HFFc6 (cell line): ENCODE results near the gene RUBCNL. TPM values are rescaled to one million over a fixed set of nuclear protein-coding genes. Genes with fewer than 3 reads are reported as not detected.

ENCODE experiments used
- DNase-seq: peaks from one replicate; pipeline ENCODE4 v3.0.0-alpha.2; 2018
- H3K27ac Mint-ChIP-seq: 2 replicates; pipeline ENCODE4 v1.8.0; 2020; ENCODE audit warnings: mild to moderate bottlenecking, mixed read lengths
- H3K27me3 Mint-ChIP-seq: 2 replicates; pipeline ENCODE4 v1.8.0; 2021; ENCODE audit warnings: mild to moderate bottlenecking, moderate library complexity, mixed read lengths; ENCODE audit not compliant: insufficient read depth
- H3K36me3 Mint-ChIP-seq: 2 replicates; pipeline ENCODE4 v1.8.0; 2021; ENCODE audit warnings: low read depth, mixed read lengths
- H3K4me1 Mint-ChIP-seq: 2 replicates; pipeline ENCODE4 v1.8.0; 2020; ENCODE audit warnings: low read depth, mixed read lengths
- H3K4me3 Mint-ChIP-seq: 2 replicates; pipeline ENCODE4 v1.8.0; 2020; ENCODE audit warnings: mild to moderate bottlenecking, moderate library complexity, mixed read lengths
- H3K9me3 Mint-ChIP-seq: 2 replicates; pipeline ENCODE4 v1.8.0; 2020; ENCODE audit warnings: mild to moderate bottlenecking, mixed read lengths
- total RNA-seq, 6 experiments: library from RNA; stranded (reverse); fragmentation: NEBNext Ultra II Directional; extraction: Animal tissue kit (Norgen Biotek cat#: 25700); gene quantifications; 2 replicates in 1 of 6; 3 replicates in 5 of 6; pipeline ENCODE4 v1.2.3, GENCODE V29; 2021
- TF ChIP-seq, protein P1 (sequence below): fragments of 200-600 bp; sonication (generic); IDR thresholded peaks from 2 replicates; pipeline ENCODE4 v1.5.0; 2021; ENCODE audit warnings: antibody characterized with exemption, mild to moderate bottlenecking

The RUBCNL gene
- total RNA-seq, 6 experiments from 2014 or later = not detected

DNA sequence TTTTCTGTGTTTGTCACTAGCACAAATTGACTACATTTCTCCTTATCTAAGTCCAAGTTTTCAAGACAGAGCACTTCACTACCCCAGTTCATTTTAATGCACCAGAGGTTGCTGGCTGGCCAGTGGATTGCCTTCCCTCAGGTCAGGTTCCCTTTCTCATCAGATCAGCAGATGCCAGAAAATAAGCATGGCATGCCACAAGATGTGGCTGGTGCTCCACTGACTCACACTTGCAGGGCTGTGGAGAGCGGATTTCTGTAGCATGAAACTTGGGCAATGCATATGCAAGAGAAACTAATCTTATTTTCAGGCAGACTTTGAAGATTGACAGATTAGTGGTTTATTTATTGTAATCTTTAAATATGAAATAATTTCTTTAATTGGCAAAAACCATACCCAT is 79.5 kb downstream of the RUBCNL start:
- Mint-ChIP-seq H3K36me3 (no peaks in the 10 kb centered on the region), H3K27me3 (no peaks in the 10 kb centered on the region; the same call in 1 of the 2 replicates), H3K4me3 (no peak overlapping the region), H3K4me1 (no peaks in the 10 kb centered on the region), H3K27ac (no peak overlapping the region), H3K9me3 (peaks cover 8% of the 10 kb centered on the region)
- TF ChIP-seq, protein P1, sequence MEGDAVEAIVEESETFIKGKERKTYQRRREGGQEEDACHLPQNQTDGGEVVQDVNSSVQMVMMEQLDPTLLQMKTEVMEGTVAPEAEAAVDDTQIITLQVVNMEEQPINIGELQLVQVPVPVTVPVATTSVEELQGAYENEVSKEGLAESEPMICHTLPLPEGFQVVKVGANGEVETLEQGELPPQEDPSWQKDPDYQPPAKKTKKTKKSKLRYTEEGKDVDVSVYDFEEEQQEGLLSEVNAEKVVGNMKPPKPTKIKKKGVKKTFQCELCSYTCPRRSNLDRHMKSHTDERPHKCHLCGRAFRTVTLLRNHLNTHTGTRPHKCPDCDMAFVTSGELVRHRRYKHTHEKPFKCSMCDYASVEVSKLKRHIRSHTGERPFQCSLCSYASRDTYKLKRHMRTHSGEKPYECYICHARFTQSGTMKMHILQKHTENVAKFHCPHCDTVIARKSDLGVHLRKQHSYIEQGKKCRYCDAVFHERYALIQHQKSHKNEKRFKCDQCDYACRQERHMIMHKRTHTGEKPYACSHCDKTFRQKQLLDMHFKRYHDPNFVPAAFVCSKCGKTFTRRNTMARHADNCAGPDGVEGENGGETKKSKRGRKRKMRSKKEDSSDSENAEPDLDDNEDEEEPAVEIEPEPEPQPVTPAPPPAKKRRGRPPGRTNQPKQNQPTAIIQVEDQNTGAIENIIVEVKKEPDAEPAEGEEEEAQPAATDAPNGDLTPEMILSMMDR = no peak
- peak; percentile 19 for DNase-seq

DNA sequence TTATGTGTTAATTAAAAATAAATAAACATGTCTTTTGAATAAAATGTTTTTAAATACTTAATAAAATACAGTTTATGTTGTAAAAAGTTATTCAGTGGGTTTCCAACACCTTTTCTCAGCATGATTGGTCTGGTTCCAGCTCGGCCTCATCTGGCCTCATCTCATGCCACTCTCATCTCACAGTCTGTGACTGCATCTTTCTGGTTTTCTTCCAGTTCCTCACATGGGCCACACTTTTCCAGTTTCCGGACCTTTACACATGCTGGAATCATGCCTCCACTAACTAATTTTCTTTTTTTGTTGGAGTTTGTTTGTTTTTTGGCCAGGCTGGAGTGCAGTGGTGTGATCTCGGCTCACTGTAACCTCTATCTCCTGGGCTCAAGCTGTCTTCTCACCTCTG is 82.5 kb downstream of the RUBCNL start:
- no peaks in the 10 kb centered on the region for H3K36me3 Mint-ChIP-seq
- no peak overlapping the region for H3K4me3 Mint-ChIP-seq
- no peaks in the 10 kb centered on the region for H3K4me1 Mint-ChIP-seq
- no peak overlapping the region for H3K27ac Mint-ChIP-seq
- H3K9me3 Mint-ChIP-seq = no peaks in the 10 kb centered on the region; the same call in 1 of the 2 replicates
- H3K27me3 Mint-ChIP-seq = no peaks in the 10 kb centered on the region
- TF ChIP-seq, protein P1 = no peak
- DNase-seq = no peak

DNA sequence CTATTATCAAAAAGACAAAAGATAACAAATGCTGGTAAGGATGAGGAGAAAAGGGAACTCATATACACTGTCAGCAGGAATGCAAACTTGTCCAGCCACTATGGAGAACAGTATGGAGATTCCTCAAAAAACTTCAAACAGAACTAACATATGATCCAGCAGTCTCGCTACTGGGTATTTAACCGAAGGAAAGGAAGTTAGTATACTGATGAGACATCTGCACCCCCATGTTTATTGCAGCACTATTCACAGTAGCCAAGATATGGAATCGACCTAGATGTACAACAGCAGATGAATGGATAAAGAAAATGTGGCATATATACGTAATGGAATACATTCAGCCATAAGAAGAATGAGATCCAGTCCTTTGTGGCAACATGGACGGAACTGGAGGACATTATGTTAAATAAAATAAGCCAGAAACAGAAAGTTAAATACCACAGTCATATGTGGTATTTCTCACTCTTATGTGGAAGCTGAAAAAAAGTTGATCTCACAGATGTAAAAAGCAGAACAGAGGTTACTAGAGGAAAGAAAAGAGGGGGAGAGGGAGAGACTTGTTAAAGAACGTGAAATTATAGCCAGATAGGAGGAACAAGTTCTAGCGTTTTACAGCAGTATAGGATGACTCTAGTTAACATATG is 83.2 kb downstream of the RUBCNL start:
- no peak overlapping the region for H3K27ac Mint-ChIP-seq
- no peak overlapping the region for H3K4me3 Mint-ChIP-seq
- no peaks in the 10 kb centered on the region; the same call in 1 of the 2 replicates for H3K9me3 Mint-ChIP-seq
- peaks cover 4% of the 10 kb centered on the region; the same call in 1 of the 2 replicates for H3K4me1 Mint-ChIP-seq
- H3K36me3 Mint-ChIP-seq = no peaks in the 10 kb centered on the region
- no peak for DNase-seq
- H3K27me3 Mint-ChIP-seq = no peaks in the 10 kb centered on the region
- TF ChIP-seq, protein P1 = no peak

DNA sequence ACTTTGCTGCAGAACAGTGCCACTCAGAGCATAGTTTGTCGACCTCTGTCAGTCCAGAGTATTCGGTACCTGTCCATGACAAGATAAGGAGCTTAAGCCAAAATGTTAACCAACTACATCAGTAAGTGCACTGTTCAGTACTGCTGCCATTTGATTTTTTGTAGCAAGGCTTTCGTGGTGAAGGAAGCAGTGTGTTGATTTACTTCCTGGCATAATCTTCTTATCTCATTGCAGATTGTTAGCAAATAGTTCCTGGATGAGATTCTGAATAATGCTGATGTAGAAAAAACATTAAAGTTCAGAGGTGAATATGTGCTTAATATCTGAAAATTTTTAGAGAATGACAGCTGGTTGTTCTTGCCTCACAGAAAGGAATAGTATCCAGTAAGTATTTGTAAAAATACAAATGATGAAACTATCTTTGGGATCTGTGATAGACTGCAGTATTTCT is 89.7 kb downstream of the RUBCNL start:
- TF ChIP-seq, protein P1 = no peak
- Mint-ChIP-seq H3K36me3 (no peaks in the 10 kb centered on the region), H3K4me3 (peak overlapping the region; percentile 60; the same call in 1 of the 2 replicates), H3K4me1 (peaks cover 41% of the 10 kb centered on the region), H3K27me3 (no peaks in the 10 kb centered on the region; the same call in 1 of the 2 replicates), H3K9me3 (no peaks in the 10 kb centered on the region; the same call in 1 of the 2 replicates), H3K27ac (peak overlapping the region; percentile 85; the same call in 1 of the 2 replicates)
- DNase-seq = peak; percentile 6

DNA sequence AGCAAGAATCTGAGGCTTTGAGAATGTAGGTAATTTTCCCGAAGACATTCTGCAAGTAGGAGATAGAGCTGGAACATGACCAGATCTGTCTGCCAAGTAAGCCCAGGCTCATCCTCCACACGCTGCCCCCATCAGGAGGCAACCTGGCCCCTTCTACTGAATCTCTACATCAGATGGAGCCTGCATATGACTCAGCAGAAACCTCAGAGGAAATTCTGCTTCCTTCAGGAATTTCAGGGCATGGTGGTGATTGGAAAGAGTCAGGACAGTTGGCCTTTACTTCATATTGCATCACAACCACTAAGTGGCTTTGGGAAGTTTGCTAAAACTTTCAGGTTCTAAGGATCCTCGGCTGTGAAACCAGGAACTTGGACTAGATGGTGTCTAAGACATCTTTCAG is 90.1 kb downstream of the RUBCNL start:
- Mint-ChIP-seq H3K4me1 (peaks cover 41% of the 10 kb centered on the region), H3K4me3 (peak overlapping the region; percentile 60; the same call in 1 of the 2 replicates), H3K9me3 (no peaks in the 10 kb centered on the region; the same call in 1 of the 2 replicates), H3K27ac (peak overlapping the region; percentile 85), H3K27me3 (no peaks in the 10 kb centered on the region; the same call in 1 of the 2 replicates), H3K36me3 (no peaks in the 10 kb centered on the region)
- TF ChIP-seq, protein P1 = no peak; the same call in 1 of the 2 replicates
- DNase-seq = peak; percentile 84
